ENCODE results near the gene CFAP46.

- TF ChIP-seq CTCF (IDR thresholded peaks at IDR 0.05 in 8 of 11, conservative IDR thresholded peaks at IDR 0.05 in 3 of 11) = no peak
- no peak for TF ChIP-seq POLR2A (IDR thresholded peaks at IDR 0.05)
Observed at GRCh38 chr10:132809232-132810140, 132.9 kb downstream of the CFAP46 start.

Measured in spleen (tissue), 7 donors.